GM18517 (cell line): ENCODE measurements around the gene PSMD2.
"Not testable (repeated sequence)": the region's sequence is repeated elsewhere in the genome, so short reads cannot be mapped to it uniquely, and the experiment has no call there.

Experiments
- ATAC-seq: cut with Tn5 transposase; IDR thresholded peaks from one replicate; pipeline ENCODE4 v1.9.1; 2021; ENCODE audit warnings: mild to moderate bottlenecking, moderate library complexity; ENCODE audit not compliant: unreplicated experiment

The PSMD2 gene

DNA sequence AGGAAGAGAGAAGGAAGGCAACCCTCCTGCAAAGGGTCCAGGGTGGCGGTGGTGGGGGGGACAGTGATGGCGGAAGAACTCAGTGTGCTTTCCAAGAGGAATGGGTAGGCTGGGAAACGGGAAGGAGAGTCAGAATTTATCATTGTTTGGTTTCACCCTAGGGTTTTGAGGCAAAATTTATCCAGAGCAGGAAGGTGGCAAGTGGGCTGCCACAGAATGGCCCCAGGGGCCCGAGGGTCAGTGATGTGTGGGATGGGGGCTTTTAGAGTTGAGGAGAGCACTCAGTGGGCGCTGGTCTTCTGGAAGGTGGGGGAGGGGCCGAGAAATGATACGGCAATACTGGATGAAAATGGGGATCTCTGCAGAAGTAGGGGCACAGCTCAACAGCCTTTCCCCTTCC lies 38.9 kb downstream of the PSMD2 start:
- no peak for ATAC-seq

DNA sequence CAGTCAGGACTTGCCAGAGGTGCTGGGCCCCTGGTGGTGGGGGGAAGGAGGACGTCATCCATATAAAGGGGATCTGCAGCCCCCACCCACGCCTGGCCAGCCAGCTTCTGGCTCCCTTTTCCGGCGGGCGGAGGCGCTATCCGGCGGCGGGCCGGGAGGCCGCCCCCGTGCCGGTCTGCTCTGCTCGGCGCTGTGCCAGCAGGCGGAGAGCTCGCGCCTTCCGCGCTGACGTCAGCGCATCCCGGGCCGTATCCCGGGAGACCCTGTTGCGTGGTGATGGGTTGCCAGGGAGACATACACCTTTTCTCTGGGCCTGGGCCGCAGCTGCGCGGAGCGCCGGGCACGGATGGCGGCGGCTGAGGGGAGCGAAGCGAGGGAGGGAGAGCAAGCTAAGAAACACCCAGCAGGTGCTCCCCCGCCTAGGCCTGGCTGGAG lies 39.5 kb downstream of the PSMD2 start:
- ATAC-seq: no peak

DNA sequence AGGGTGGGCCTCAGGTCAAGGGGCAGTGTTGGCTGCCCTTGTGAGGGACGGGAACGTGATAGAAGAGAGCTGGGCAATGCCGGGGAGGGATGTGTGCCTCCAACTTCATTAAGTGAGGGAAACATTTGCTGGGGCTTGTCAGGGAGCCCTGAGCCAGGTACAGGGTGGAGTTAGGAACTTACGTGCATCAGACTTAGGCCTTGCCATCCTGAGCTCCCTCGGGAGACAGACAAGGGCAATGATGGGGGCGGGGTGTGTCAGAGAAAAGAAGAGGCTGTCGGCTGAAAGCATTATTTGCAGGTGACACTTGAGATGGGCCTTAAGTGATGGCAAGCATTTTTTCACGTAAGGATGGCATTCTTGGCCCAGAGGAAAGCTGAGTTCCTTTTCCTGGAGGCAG lies 40.0 kb downstream of the PSMD2 start:
- no peak for ATAC-seq

GRCh38 chr3:184339451-184340135 lies 40.6 kb downstream of the PSMD2 start:
- not testable (repeated sequence) for ATAC-seq

GRCh38 chr3:184341925-184342324 lies 42.9 kb downstream of the PSMD2 start:
- no peak for ATAC-seq

GRCh38 chr3:184343200-184343876 lies 44.3 kb downstream of the PSMD2 start:
- no peak for ATAC-seq

- no peak for ATAC-seq
Observed at GRCh38 chr3:184344579-184345316, 45.7 kb downstream of the PSMD2 start.

DNA sequence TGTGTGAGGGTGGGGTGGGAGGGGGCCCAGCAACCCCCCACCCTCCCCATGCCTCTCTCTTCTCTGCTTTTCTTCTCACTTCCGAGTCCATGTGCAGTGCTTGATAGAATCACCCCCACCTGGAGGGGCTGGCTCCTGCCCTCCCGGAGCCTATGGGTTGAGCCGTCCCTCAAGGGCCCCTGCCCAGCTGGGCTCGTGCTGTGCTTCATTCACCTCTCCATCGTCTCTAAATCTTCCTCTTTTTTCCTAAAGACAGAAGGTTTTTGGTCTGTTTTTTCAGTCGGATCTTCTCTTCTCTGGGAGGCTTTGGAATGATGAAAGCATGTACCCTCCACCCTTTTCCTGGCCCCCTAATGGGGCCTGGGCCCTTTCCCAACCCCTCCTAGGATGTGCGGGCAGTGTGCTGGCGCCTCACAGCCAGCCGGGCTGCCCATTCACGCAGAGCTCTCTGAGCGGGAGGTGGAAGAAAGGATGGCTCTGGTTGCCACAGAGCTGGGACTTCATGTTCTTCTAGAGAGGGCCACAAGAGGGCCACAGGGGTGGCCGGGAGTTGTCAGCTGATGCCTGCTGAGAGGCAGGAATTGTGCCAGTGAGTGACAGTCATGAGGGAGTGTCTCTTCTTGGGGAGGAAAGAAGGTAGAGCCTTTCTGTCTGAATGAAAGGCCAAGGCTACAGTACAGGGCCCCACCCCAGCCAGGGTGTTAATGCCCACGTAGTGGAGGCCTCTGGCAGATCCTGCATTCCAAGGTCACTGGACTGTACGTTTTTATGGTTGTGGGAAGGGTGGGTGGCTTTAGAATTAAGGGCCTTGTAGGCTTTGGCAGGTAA lies 46.5 kb downstream of the PSMD2 start:
- ATAC-seq: no peak

- no peak for ATAC-seq
Observed at GRCh38 chr3:184346480-184347190, 47.6 kb downstream of the PSMD2 start.

DNA sequence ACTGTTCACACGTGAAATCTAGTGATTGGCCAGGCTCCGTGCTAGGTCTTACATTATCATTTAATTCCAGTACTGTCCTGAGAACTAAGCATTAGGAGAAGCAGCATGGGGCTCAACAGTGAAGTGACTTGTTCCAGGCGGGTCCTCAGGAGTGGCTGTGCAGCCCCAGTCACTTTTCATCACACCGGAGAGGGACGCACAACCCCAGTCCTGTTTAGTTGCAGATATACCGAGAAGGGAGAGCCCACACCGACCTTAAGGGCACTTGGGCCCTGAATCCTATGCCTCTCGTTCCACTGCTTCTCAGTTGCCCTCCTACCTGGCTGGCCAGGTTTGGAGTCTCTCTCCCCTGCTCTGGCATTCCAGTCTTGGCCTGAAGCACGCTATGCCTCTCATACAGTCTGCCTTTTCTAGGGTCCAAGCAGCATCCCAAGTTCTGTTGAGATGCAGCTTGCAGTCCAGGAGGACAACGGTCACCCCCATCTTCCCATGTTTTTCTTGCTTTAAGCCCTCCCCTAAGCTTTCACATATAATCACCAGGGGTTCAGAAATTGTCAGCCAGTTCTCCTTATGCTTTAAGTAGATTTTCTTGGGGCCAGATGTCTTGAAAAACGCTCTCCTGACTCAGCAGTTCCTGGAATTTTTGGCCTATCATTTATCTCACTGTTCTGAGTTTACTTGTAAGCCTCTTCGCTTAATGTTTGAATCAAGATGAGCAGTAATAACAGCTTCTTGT lies 48.4 kb downstream of the PSMD2 start:
- ATAC-seq: no peak

- no peak for ATAC-seq
Observed at GRCh38 chr3:184348057-184348382, 49.0 kb downstream of the PSMD2 start.

GRCh38 chr3:184349563-184350470 lies 50.8 kb downstream of the PSMD2 start:
- no peak for ATAC-seq

DNA sequence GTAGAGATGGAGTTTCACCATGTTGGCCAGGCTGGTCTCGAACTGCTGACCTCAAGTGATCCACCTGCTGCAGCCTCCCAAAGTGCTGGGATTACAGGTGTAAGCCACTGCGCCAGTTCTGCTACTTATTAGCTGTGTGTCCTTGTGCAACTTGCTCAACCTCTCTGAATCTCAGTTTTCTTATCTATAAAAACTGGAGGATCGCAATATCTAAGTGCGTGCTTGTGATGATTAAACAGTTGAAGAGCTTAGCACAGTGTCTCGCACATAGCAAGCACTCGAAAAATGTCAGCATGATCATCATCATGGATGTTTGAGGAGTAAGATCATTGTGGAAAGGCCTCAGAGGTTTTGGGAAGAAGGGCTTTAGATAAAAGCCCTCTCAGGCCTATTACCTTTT lies 51.6 kb downstream of the PSMD2 start:
- ATAC-seq: no peak

GRCh38 chr3:184351511-184352148 lies 52.6 kb downstream of the PSMD2 start:
- ATAC-seq: no peak

GRCh38 chr3:184352149-184352785 lies 53.2 kb downstream of the PSMD2 start:
- no peak for ATAC-seq

GRCh38 chr3:184352897-184353545 lies 54.0 kb downstream of the PSMD2 start:
- ATAC-seq: no peak

- no peak for ATAC-seq
Observed at GRCh38 chr3:184353546-184353941, 54.5 kb downstream of the PSMD2 start.
